ACHN (cell line): ENCODE data around the gene COPB2.
A peak's percentile ranks its signal among the peaks of the same experiment; 100 is the strongest.

Experiments
- DNase-seq: peaks from one replicate; pipeline ENCODE4 v3.0.0-alpha.2; 2015
- in situ Hi-C: cut with HindIII; loops from 2 replicates; pipeline ENCODE4 v1.10.0; 2017; ENCODE audit warnings: low sequenced_read_pairs, low pct_ligation_motif_present, low pct_unique_long_range_greater_than_20kb

Gene COPB2

DNA sequence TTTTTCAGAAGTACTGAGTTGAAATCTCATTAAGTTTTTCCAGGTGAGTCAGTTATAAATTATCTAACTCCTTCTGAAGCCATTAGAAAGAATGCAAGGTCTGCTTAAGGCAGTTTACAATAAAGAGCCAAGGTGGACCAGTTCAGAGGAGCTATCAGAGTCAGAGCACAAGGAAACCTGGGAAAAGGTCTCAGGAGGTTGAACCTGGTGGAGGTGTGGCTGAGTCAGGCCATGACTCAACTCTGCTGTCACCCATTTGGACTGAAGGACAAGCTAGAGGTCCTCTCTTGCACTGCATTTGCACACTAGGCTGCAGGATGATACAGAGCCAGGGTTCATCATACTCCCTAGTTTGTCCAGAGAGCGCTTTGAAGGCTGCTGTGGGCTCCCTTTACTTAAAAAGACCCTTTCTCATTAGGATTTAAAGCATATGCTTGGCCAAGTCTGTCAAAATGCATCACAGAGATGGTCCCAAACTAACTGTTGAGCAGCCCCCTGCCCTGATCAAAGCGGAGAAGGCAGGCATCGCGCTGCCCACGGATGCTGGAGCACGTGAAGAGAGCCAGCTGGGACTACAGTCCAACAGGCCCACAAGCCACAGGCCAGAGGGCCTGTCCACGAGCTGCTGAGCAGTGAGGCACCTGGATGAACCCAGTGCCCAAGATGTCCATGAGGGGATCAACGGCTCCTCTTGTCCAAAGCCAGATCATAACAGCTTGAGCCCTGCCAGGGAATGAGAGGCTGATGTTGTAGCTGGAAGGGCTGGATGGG lies 71.6 kb downstream of the COPB2 start:
- in situ Hi-C loops: loop anchor here (25.0 kb wide), 1 partner anchor 206 kb away; no protein-coding TSS in a partner anchor
- DNase-seq: no peak

DNA sequence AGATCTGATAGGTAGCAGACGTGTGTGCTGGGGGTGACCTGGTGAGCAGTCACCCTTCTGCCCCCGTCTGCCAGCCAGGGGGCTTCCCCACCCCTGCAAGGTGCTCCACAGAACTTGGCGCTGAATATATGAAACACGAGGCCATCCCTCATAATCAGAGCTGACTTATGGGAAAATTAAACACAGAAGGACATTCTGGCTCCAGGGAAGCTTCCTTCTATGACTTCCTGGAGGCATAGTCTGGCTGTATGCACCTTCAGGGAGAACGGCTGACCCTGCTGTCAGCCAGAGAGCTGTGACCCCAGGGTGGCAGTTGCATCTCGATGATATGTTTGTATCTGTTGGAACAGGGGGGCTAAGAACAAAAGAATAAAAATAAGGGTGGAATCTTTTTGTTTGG lies 72.2 kb downstream of the COPB2 start:
- no peak for DNase-seq
- in situ Hi-C loops: loop anchor here (25.0 kb wide), 1 partner anchor 205 kb away; no protein-coding TSS in a partner anchor

GRCh38 chr3:139313921-139314320 lies 75.5 kb downstream of the COPB2 start:
- in situ Hi-C loops: loop anchor here (25.0 kb wide), 1 partner anchor 202 kb away; no protein-coding TSS in a partner anchor
- DNase-seq: no peak

GRCh38 chr3:139312959-139313358 lies 76.5 kb downstream of the COPB2 start:
- in situ Hi-C loops: loop anchor here (25.0 kb wide), 1 partner anchor 201 kb away; no protein-coding TSS in a partner anchor
- DNase-seq: no peak

DNA sequence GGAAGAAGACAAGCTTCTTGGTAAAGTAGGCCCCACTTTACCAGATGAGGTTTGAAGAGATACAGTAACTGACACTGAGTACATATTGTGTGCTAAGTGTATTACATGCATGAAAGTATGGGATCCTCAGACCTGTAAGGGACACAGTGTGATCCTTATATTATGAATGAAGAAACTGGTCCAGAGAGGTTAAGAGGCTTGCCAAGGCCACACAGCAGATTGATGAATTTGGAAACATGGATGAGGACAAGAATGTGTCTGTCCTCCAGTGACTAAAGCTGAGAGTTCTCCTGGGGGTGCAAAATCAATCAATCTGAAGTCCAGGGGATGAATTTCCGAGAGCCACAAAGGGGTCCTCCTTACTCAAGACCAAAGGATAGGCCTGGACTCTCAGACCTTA lies 77.0 kb downstream of the COPB2 start:
- in situ Hi-C loops: loop anchor here (25.0 kb wide), 1 partner anchor 200 kb away; no protein-coding TSS in a partner anchor
- no peak for DNase-seq

DNA sequence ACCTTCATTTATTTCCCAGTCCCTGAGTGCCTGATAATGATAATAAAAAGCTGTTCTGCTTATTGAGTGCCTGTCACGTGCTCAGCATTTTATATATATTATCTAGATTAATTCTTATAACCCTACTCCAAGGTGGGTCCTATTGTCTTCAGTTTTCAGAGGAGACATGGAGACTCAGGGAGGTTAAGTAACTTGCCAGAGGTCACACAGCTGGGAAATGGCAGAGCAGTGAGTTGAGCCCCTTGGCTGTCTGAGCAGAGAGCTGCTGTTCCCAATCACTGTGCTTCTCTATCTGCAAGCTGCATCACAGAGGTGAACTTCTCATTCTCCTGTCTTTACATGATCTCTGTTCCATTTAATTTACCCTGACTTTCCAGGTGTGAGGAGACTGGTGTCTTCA lies 77.9 kb downstream of the COPB2 start:
- no peak for DNase-seq
- in situ Hi-C loops: loop anchor here (25.0 kb wide), 1 partner anchor 199 kb away; no protein-coding TSS in a partner anchor

DNA sequence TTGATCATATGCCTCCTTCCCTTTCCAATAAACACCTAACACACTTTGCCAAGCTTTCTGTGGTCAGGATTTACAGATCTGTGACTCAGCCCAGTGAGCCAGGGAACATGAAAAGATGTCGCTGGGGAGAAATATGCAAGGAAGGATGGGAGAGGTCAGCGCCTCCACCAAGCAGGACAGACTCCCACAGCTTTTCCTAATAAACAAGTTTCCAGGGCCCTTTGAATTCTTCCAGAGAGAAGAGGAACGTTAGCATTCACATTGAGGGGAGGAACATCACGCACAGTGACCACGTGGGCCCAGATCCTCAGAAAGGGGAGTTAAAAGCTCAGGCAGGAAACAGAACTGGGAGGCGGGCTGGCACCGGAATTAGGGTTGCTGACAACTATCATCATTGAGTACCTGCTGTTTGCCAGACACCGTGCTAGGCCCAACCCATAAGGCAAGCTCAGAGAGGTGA lies 78.9 kb downstream of the COPB2 start:
- in situ Hi-C loops: loop anchor here (25.0 kb wide), 1 partner anchor 198 kb away; no protein-coding TSS in a partner anchor
- peak; percentile 71 for DNase-seq

DNA sequence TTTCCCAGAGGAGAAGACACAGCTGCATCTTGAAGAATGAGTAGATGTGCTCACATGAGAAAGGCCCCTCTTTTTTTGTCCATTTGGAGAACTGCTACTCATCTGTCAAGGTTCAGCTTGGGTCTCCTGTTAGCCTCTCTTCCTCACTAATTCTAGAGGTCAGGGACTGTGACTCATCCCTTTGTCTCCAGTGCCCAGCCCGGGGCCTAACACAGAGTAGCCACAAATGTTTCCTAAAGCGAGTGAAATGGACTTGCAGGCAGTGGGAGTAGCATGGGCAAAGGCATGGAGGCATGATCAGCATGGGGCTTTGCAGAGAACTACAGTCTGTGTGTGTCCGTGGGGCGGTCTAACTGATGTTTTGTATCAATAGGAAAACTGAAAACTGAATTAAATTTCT lies 79.6 kb downstream of the COPB2 start:
- peak; percentile 52 for DNase-seq
- in situ Hi-C loops: loop anchor here (25.0 kb wide), 1 partner anchor 198 kb away; no protein-coding TSS in a partner anchor

DNA sequence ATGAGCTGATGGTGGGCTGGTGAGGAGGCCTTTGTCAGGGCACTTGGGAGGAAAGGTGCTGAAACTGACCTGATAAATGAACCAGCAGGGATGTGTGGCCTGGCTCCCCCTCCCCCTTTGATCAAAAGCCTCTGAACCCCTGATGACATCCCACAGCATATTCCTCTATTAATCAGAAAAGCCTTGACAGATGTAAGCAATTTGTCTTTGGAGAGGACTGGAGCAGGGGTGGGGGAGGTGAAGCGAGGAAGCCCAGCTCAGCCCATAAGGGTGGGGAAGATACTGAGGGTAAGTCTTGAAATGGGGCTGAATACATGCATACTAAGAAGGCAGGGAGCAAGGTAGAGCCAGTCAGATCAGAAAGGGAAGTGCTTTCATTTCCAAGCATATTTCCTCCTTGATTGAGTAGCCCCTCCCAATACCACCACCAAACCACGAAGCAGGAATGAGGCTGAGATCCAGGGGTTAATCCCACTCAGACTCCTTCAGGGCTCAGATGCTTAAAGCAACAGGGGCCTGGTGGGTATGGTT lies 80.3 kb downstream of the COPB2 start:
- in situ Hi-C loops: loop anchor here (25.0 kb wide), 1 partner anchor 197 kb away; no protein-coding TSS in a partner anchor
- DNase-seq: peak; percentile 51

DNA sequence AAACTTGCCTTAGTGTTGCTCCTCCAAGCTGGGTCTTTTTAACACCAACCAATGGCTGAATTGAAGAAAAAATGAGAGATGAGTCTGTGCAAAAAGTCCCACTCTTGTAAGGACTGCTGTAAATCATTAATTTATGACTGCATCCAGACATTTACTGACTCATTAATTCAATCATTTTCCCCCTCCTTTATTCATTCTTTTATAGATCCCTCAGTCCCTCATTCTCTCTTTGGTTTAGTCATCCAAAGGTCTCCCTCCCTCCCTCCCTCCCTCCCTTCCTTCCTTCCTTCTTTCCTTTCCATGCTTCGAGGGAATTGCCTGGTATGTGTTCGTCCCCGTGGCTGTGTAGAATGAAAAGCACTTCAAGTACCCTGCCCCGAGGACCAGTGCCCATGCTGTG lies 80.9 kb downstream of the COPB2 start:
- DNase-seq: peak; percentile 92
- in situ Hi-C loops: loop anchor here (25.0 kb wide), 1 partner anchor 196 kb away; no protein-coding TSS in a partner anchor

GRCh38 chr3:139307601-139308555 lies 81.6 kb downstream of the COPB2 start:
- DNase-seq: no peak
- in situ Hi-C loops: loop anchor here (25.0 kb wide), 1 partner anchor 196 kb away; no protein-coding TSS in a partner anchor
